ENCODE measurements around the gene LRRIQ1. TPM values are rescaled to one million over a fixed set of nuclear protein-coding genes. Genes with fewer than 3 reads are reported as not detected.

LRRIQ1 gene
- total and polyA plus RNA-seq, 2 of the 8 experiments (the other 6 are each of a cell fraction or from before 2014, with no cell fraction given): 0.24 to 0.76 TPM

DNA sequence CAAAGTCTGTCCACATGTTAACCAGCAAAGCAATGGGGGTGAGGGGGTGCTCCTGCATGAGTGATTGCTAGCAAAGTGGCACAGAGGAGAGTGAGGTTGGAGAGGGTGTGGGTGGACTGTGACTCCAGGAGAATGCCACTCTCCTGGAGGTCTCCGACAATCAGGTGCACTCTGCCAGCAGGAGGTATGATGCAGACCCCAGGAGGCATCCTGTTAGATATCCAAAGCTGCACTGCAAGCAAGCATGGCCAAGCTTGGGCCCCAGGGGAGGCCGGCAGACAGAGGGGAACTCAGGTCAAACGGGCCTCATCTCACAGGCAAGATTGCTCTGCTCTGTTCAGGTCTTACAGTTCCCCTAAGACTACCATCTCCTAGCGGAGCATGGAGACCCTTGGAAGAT lies 170.4 kb downstream of the LRRIQ1 start:
- Histone ChIP-seq H2AK5ac (ENCODE audit: low read depth, low read length) (no peak overlapping the region), H3K9ac (replicated peaks in 1 of 4; ENCODE audit: extremely low read depth in 1 of 4, low read depth in 3 of 4, low read length in 3 of 4) (no peak overlapping the region), H3K4me3 (ENCODE audit: extremely low read depth in 1 of 4, insufficient read depth in 2 of 4, low read depth in 3 of 4, low read length in 4 of 4) (no peak overlapping the region), H3K9me3 (ENCODE audit: insufficient read depth in 2 of 2, low read depth in 1 of 2, low read length in 1 of 2) (peaks cover 13 to 19% of the 10 kb centered on the region in 2 experiments; a peak in 3 of 4 replicates), H3K23me2 (ENCODE audit: low read depth, low read length) (no peaks in the 10 kb centered on the region), H3K4me2 (ENCODE audit: insufficient read depth in 1 of 2, low read depth in 2 of 2, low read length in 2 of 2) (no peak overlapping the region), H3K4me1 (replicated peaks in 1 of 4; ENCODE audit: control insufficient read depth in 3 of 4, insufficient read depth in 4 of 4, low read length in 3 of 4) (no peaks in the 10 kb centered on the region), H4K5ac (ENCODE audit: insufficient read length, low read depth, low read length) (no peak overlapping the region), H4K20me1 (replicated peaks in 1 of 2; ENCODE audit: control insufficient read depth in 1 of 2, insufficient read depth in 2 of 2, low read length in 2 of 2) (no peaks in the 10 kb centered on the region), H2AFZ (ENCODE audit: low read length) (no peak overlapping the region), H3K79me1 (ENCODE audit: low read depth, low read length) (no peaks in the 10 kb centered on the region), H3K56ac (replicated peaks; ENCODE audit: insufficient read length, low read depth, low read length) (no peak overlapping the region), H3K14ac (ENCODE audit: insufficient read length) (no peak overlapping the region), H2BK20ac (ENCODE audit: low read length) (no peak overlapping the region), H3K36me3 (ENCODE audit: control insufficient read depth in 2 of 4, insufficient read depth in 4 of 4, low read length in 3 of 4) (no peaks in the 10 kb centered on the region), H3K27me3 (replicated peaks in 1 of 4; ENCODE audit: control insufficient read depth in 3 of 4, extremely low read depth in 1 of 4, insufficient read depth in 3 of 4, low read length in 3 of 4) (no peaks in the 10 kb centered on the region), H2BK5ac (ENCODE audit: low read depth, low read length) (no peak overlapping the region), H4K91ac (replicated peaks; ENCODE audit: insufficient read length, low read length) (no peak overlapping the region), H2BK120ac (replicated peaks; ENCODE audit: low read depth, low read length) (no peak overlapping the region), H2BK15ac (ENCODE audit: low read length) (no peak overlapping the region), H3K27ac (ENCODE audit: low read depth, low read length) (no peak overlapping the region), H3K18ac (ENCODE audit: extremely low read depth, low read length) (no peak overlapping the region), H4K8ac (ENCODE audit: extremely low read depth, insufficient read depth, low read length) (no peak overlapping the region), H3K23ac (ENCODE audit: insufficient read length) (no peak overlapping the region), H3K4ac (replicated peaks; ENCODE audit: insufficient read length, low read depth, low read length) (no peak overlapping the region), H2BK12ac (ENCODE audit: low read depth, low read length) (no peak overlapping the region), H3K79me2 (ENCODE audit: control insufficient read depth in 1 of 2, insufficient read depth in 2 of 2, low read length in 2 of 2) (no peaks in the 10 kb centered on the region)
- CTCF ChIA-PET (ENCODE audit: partially characterized antibody): no interaction called here
- POLR2A ChIA-PET (ENCODE audit: partially characterized antibody): no interaction called here
- DNase-seq (ENCODE audit: low read depth in 1 of 2, low spot score in 2 of 2) (no peak), FAIRE-seq (no peak)
- TF ChIP-seq PHF8 (conservative IDR thresholded peaks at IDR 0.05; ENCODE audit: low read depth, low read length) (no peak), KDM5A (IDR thresholded peaks at IDR 0.05; ENCODE audit: low read length) (no peak), RXRA (IDR thresholded peaks at IDR 0.05; ENCODE audit: insufficient read depth, low read depth, low read length) (no peak), JUN (IDR thresholded peaks at IDR 0.05; ENCODE audit: low read depth, low read length) (no peak), EGR1 (IDR thresholded peaks at IDR 0.05; ENCODE audit: borderline replicate concordance, low read depth, low read length) (no peak), NANOG (IDR thresholded peaks at IDR 0.05; ENCODE audit: insufficient read depth, low read depth, low read length, poor library complexity, severe bottlenecking) (no peak), EZH2 (IDR thresholded peaks at IDR 0.05; ENCODE audit: low read depth, low read length, severe bottlenecking) (no peak), POLR2AphosphoS5 (IDR thresholded peaks at IDR 0.05; ENCODE audit: low read depth, low read length) (no peak), HDAC2 (IDR thresholded peaks at IDR 0.05; ENCODE audit: borderline replicate concordance in 1 of 2, low read depth in 2 of 2, low read length in 2 of 2) (no peak), TEAD4 (IDR thresholded peaks at IDR 0.05; ENCODE audit: low read depth, low read length) (no peak), TBP (IDR thresholded peaks at IDR 0.05; ENCODE audit: low read depth, low read length) (no peak)
- TF ChIP-seq, protein P1, sequence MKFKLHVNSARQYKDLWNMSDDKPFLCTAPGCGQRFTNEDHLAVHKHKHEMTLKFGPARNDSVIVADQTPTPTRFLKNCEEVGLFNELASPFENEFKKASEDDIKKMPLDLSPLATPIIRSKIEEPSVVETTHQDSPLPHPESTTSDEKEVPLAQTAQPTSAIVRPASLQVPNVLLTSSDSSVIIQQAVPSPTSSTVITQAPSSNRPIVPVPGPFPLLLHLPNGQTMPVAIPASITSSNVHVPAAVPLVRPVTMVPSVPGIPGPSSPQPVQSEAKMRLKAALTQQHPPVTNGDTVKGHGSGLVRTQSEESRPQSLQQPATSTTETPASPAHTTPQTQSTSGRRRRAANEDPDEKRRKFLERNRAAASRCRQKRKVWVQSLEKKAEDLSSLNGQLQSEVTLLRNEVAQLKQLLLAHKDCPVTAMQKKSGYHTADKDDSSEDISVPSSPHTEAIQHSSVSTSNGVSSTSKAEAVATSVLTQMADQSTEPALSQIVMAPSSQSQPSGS (IDR thresholded peaks at IDR 0.05; ENCODE audit: low read length): no peak
- WGBS, 2 experiments (ENCODE audit: extremely low coverage in 1 of 2, insufficient coverage in 1 of 2, insufficient read length in 1 of 2, insufficient replicate concordance in 2 of 2, low coverage in 1 of 2, low lambda C conversion rate in 2 of 2, missing lambda C conversion rate in 1 of 2): 96% methylated on average over 4 of the region's 4 CpGs; no CpG with 5 or more reads in 1 of the 2 experiments

All from H1 (cell line).